Suprapubic skin (tissue), 4 donors: ENCODE measurements around the gene FAHD2A. TPM values are rescaled to one million over a fixed set of nuclear protein-coding genes. Genes with fewer than 3 reads are reported as not detected.

Experiments
- DNase-seq, 2 donors: peaks; one replicate each; pipeline ENCODE4 v3.0.0-alpha.2; 2019; ENCODE audit warnings: low spot score in 2 of 2
- H3K27ac ChIP-seq: fragments of 200-600 bp; sonication (generic); one replicate; pipeline ENCODE4 v1.5.1; 2019
- H3K27me3 ChIP-seq: fragments of 200-600 bp; sonication (generic); one replicate; pipeline ENCODE4 v1.5.1; 2019
- H3K36me3 ChIP-seq: fragments of 200-600 bp; sonication (generic); one replicate; pipeline ENCODE4 v1.5.1; 2019
- H3K4me1 ChIP-seq: fragments of 200-600 bp; sonication (generic); one replicate; pipeline ENCODE4 v1.5.1; 2019
- H3K4me3 ChIP-seq: fragments of 200-600 bp; sonication (generic); one replicate; pipeline ENCODE4 v1.5.1; 2019; ENCODE audit warnings: mild to moderate bottlenecking
- H3K9me3 ChIP-seq: fragments of 200-600 bp; sonication (generic); one replicate; pipeline ENCODE4 v1.5.1; 2019
- EP300 ChIP-seq: sonication (generic); formaldehyde crosslinking; IDR thresholded peaks from one replicate; pipeline ENCODE4 v1.6.1; 2017; ENCODE audit warnings: antibody characterized with exemption
- POLR2A ChIP-seq, 2 donors: fragments of 450-650 bp; IDR thresholded peaks; one replicate each; pipeline ENCODE4 v1.6.1; 2017; ENCODE audit warnings: antibody characterized with exemption in 2 of 2, mild to moderate bottlenecking in 2 of 2, moderate library complexity in 2 of 2
- POLR2AphosphoS5 ChIP-seq, 3 donors: sonication (generic); formaldehyde crosslinking; IDR thresholded peaks; one replicate each; pipeline ENCODE4 v1.6.1; 2017; ENCODE audit warnings: antibody characterized with exemption in 3 of 3
- WGBS: methylation state at CpG from one replicate; pipeline ENCODE4 v1.1.5; 2018; 5-methylcytosine and 5-hydroxymethylcytosine counted together
- total RNA-seq, 4 donors: library from RNA; depleted of rRNA; stranded (reverse); fragments of >200 nt; gene quantifications; one replicate each; pipeline ENCODE4 v1.1.0, GENCODE V29; 2016
- TF ChIP-seq, protein P1 (sequence below), 2 donors: fragments of 200-600 bp in 1 of 2; fragments of 450-650 bp in 1 of 2; sonication (generic) in 1 of 2; IDR thresholded peaks; one replicate each; pipeline ENCODE4 v1.5.1; 2016 to 2019; ENCODE audit warnings: antibody characterized with exemption in 2 of 2, mild to moderate bottlenecking in 1 of 2, moderate library complexity in 1 of 2

The FAHD2A gene
- total RNA-seq, 4 donors from 2014 or later = 16.4 to 52.5 (median 26.9) TPM

- Histone ChIP-seq H3K9me3 (no peaks in the 10 kb centered on the region), H3K27ac (no peak overlapping the region), H3K36me3 (peaks cover 10% of the 10 kb centered on the region), H3K27me3 (no peaks in the 10 kb centered on the region), H3K4me3 (no peak overlapping the region), H3K4me1 (peaks cover 32% of the 10 kb centered on the region)
- TF ChIP-seq, protein P1, sequence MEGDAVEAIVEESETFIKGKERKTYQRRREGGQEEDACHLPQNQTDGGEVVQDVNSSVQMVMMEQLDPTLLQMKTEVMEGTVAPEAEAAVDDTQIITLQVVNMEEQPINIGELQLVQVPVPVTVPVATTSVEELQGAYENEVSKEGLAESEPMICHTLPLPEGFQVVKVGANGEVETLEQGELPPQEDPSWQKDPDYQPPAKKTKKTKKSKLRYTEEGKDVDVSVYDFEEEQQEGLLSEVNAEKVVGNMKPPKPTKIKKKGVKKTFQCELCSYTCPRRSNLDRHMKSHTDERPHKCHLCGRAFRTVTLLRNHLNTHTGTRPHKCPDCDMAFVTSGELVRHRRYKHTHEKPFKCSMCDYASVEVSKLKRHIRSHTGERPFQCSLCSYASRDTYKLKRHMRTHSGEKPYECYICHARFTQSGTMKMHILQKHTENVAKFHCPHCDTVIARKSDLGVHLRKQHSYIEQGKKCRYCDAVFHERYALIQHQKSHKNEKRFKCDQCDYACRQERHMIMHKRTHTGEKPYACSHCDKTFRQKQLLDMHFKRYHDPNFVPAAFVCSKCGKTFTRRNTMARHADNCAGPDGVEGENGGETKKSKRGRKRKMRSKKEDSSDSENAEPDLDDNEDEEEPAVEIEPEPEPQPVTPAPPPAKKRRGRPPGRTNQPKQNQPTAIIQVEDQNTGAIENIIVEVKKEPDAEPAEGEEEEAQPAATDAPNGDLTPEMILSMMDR (IDR thresholded peaks at IDR 0.05) = no peak
- no peak for TF ChIP-seq POLR2AphosphoS5 (IDR thresholded peaks at IDR 0.05)
- 84% methylated on average over 21 of the region's 22 CpGs for WGBS
- peak in 1 of 2 donors; percentile 67 for DNase-seq
Observed at GRCh38 chr2:95381212-95382191, 21.0 kb upstream of the FAHD2A start.

DNA sequence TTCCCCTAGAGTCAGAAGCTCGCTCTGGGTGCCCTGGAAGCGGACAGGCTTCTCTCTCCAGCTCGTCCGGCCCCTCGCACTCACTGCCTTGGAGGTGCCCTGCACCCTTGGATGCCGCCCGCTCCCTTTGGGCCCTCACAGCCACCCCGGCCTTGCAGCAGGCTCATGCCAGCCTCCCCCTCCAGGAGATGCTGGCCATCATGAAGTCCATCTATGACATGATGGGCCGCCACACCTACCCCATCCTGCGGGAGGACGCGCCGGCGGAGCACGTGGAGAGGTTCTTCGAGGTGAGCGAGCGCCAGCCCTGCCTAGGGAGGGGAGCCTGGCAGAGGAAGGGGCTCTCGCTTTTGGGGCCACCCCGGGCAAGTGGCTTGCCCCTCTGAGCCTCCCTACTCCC lies 20.3 kb upstream of the FAHD2A start:
- WGBS = 95% methylated on average over 20 of the region's 20 CpGs
- peak in 1 of 2 donors; percentile 76 for DNase-seq
- no peaks in the 10 kb centered on the region for H3K9me3 ChIP-seq

GRCh38 chr2:95382686-95383634 lies 19.5 kb upstream of the FAHD2A start:
- no peak for DNase-seq
- H3K4me1 ChIP-seq = peaks cover 35% of the 10 kb centered on the region
- H3K9me3 ChIP-seq = no peaks in the 10 kb centered on the region
- no peaks in the 10 kb centered on the region for H3K27me3 ChIP-seq
- no peak for TF ChIP-seq POLR2AphosphoS5 (IDR thresholded peaks at IDR 0.05)
- TF ChIP-seq, protein P1 (IDR thresholded peaks at IDR 0.05) = no peak
- TF ChIP-seq POLR2A (IDR thresholded peaks at IDR 0.05) = no peak
- TF ChIP-seq EP300 = no peak
- no peak overlapping the region for H3K27ac ChIP-seq
- 85% methylated on average over 10 of the region's 14 CpGs for WGBS
- H3K4me3 ChIP-seq = no peak overlapping the region
- no peaks in the 10 kb centered on the region for H3K36me3 ChIP-seq

More for the DNA sequence above, 20.3 kb upstream of the FAHD2A start:
- H3K27me3 ChIP-seq = no peaks in the 10 kb centered on the region
- peaks cover 35% of the 10 kb centered on the region for H3K4me1 ChIP-seq
- H3K27ac ChIP-seq = no peak overlapping the region
- H3K4me3 ChIP-seq = no peak overlapping the region
- H3K36me3 ChIP-seq = peaks cover 5% of the 10 kb centered on the region
- no peak for TF ChIP-seq POLR2AphosphoS5 (IDR thresholded peaks at IDR 0.05)
- TF ChIP-seq EP300 = no peak
- TF ChIP-seq, protein P1 (IDR thresholded peaks at IDR 0.05) = no peak
- TF ChIP-seq POLR2A (IDR thresholded peaks at IDR 0.05) = no peak

GRCh38 chr2:95383635-95384027 lies 18.9 kb upstream of the FAHD2A start:
- Histone ChIP-seq H3K27ac (no peak overlapping the region), H3K27me3 (no peaks in the 10 kb centered on the region), H3K36me3 (no peaks in the 10 kb centered on the region), H3K9me3 (no peaks in the 10 kb centered on the region), H3K4me1 (peaks cover 35% of the 10 kb centered on the region), H3K4me3 (no peak overlapping the region)
- no peak for TF ChIP-seq POLR2A (IDR thresholded peaks at IDR 0.05)
- TF ChIP-seq POLR2AphosphoS5 (IDR thresholded peaks at IDR 0.05) = no peak
- no peak for TF ChIP-seq EP300
- TF ChIP-seq, protein P1 (IDR thresholded peaks at IDR 0.05) = no peak
- 80% methylated on average over 1 of the region's 9 CpGs for WGBS
- DNase-seq = no peak
